HG02798 (cell line): Measurements from ENCODE around the gene DACT3.

Experiments used
- ATAC-seq: cut with Tn5 transposase; IDR thresholded peaks from one replicate; pipeline ENCODE4 v1.9.1; 2021; ENCODE audit warnings: mild to moderate bottlenecking; ENCODE audit not compliant: unreplicated experiment, poor library complexity

Gene DACT3

GRCh38 chr19:46602392-46603194 is 58.4 kb downstream of the DACT3 start:
- ATAC-seq = no peak

DNA sequence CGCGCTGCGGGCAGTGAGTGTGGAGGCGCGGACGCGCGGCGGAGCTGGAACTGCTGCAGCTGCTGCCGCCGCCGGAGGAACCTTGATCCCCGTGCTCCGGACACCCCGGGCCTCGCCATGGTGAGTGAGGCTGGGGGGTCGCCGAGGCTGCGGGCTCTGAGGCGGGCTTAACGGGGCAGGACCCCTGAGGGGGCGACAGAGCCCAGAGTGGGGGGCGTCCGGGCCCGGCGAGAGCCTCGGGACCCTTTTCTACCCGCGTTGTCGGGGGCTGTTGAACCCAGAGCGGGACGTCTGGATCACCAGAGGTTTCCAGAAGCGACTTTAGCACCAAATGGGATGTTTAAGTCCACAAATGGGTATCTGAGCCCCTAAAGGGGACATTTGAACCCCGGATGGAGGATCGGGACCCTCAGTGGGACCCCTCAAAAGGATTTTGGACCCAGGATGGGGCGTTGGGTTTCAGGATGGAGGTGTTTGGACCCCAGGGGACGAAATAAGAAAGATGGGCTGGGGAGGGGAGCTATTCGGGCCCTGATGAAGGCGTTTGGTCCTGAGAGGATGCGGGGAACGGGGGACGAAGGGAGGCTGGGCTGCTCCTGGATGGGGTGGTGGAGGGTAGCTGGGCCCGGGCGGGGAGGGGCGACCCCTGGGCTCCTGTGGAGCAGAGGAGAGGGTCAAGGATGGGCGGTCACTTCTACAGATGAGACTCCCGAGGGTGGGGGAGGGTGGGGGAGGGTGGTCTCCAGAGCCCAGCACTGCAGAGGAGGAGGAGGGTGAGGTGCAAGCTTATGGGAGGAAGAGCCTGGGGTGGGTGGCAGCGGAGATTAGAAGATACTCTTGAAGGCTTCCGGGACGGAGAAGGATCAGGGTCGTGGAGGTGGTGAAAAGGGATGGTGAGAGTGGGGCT is 59.4 kb downstream of the DACT3 start, which contains the start of gene CALM3:
TSS of gene CALM3 (plus strand) at position 13 of the 907 bp plus-strand sequence. CDS start at position 118, 105 bp downstream.
- no peak for ATAC-seq

- ATAC-seq = peak; percentile 84
Observed at GRCh38 chr19:46600384-46601317, 60.3 kb downstream of the DACT3 start.

DNA sequence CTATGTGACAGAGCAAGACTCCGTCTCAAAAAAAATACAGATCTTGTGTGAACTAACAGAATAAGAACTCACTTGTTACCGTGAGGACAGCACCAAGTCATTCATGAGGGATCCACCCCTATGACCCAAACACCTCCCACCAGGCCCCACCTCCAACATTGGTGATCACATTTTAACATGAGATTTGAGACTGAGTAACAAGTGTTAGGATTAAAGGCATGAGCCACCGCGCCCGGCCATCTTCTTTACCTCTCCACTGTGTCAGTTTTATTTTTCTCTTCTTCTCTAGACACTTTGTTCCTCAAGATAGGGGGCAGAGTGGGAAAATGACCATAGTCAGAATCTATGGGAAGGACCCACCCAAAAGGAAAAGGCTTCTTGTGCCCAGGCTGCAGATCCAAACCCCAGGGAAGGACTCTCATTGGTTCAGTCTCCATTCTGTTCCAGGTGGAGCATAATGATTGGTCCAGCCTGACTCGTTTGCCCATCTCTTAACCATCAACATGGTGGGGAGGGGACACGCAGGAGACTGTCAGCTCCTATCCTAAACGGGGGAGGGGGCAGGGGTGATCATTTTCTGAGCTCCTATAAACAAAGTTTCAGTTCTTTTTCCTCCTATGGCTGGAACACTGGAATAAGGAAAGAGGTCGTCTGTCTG is 61.1 kb downstream of the DACT3 start:
- ATAC-seq = no peak

GRCh38 chr19:46598372-46598917 is 62.5 kb downstream of the DACT3 start:
- no peak for ATAC-seq
